WI38 (cell line): Measurements from ENCODE around the gene SMIM32.

Source experiments
- H3K4me3 ChIP-seq: 2 replicates; pipeline ENCODE4 v1.5.1; 2011; ENCODE audit warnings: low read depth, mild to moderate bottlenecking, control low read depth, low read length
- TF ChIP-seq, protein P1 (sequence below): IDR thresholded peaks from 2 replicates; pipeline ENCODE4 v1.5.1; 2012; ENCODE audit warnings: low read depth, mild to moderate bottlenecking, control low read depth, low read length

Gene SMIM32

DNA sequence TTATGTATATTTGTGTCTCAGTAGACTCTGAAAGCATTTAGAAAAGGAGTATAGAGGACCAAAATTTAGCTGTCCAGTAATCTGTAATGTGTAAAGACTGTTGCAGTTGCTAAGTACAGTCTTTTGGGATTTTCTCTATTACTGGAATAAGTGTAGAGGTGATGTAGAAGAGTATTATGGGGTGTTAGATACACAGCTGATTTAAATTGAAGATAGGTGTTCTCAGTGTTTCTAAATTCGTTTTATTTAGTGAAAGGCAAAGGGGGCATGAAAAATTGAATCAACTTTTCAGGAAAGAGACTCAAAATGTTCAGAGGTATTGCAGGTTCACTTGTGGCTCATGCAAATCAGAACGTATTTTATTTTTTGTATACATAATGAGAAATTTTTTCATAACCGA lies 46.8 kb downstream of the SMIM32 start:
- H3K4me3 ChIP-seq: no peak overlapping the region
- TF ChIP-seq, protein P1, sequence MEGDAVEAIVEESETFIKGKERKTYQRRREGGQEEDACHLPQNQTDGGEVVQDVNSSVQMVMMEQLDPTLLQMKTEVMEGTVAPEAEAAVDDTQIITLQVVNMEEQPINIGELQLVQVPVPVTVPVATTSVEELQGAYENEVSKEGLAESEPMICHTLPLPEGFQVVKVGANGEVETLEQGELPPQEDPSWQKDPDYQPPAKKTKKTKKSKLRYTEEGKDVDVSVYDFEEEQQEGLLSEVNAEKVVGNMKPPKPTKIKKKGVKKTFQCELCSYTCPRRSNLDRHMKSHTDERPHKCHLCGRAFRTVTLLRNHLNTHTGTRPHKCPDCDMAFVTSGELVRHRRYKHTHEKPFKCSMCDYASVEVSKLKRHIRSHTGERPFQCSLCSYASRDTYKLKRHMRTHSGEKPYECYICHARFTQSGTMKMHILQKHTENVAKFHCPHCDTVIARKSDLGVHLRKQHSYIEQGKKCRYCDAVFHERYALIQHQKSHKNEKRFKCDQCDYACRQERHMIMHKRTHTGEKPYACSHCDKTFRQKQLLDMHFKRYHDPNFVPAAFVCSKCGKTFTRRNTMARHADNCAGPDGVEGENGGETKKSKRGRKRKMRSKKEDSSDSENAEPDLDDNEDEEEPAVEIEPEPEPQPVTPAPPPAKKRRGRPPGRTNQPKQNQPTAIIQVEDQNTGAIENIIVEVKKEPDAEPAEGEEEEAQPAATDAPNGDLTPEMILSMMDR: no peak

DNA sequence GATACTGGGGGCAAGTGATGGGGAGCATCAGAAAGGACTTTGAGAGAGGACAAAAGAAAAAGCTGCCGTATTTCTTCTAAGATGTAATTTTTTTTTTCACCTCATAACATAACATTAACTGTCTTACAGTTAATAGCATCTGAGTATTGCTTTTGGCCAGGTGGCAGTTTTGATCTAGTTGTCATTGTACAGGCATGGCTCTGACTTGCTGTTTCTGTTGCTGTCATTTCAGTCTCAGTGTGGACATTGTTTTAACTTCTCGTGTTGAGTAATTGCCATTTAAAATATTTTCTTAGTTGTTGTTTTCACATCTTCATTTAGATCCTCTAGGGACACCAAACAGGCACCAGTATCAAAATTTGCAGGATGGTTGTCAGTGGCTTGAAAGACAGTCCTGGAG lies 47.9 kb downstream of the SMIM32 start:
- H3K4me3 ChIP-seq: no peak overlapping the region
- TF ChIP-seq, protein P1: no peak

DNA sequence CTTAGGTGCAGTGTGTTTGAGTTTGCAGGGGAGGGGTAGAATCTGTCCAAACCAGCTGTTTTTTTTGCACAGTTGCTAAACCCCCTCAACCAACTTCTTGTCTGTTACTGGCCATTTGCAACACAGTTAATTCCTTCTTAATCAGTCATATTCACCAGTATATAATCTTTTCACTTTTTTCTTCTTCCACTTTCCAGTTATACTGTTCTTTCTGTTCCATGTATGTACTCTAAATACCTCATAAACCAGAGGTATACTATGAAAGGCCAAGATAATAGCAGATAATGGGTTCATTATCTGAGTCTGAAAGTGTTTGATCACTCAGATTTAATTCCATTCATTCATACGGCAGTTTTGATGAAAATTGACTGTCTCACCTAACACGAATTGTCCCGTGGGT lies 49.2 kb downstream of the SMIM32 start:
- H3K4me3 ChIP-seq: no peak overlapping the region
- TF ChIP-seq, protein P1: no peak

DNA sequence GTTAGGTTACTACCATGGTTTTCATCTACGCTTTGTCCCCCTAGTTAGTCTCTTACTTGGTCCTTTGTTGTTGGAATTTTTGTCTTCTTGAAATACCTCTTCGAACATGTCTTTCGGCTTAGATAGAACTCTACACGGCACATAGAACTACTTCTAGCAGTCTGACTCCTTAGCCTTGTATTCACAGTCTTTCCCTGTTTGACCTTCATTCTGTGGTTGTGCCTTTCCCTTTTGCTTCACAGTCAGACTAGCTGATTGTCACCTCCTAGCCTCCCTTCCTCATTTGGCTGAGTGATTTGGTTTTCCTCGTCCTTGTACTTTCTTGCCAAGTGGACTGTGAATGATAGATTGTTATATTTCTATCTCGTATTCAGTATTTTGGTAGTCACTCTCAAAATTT lies 49.6 kb downstream of the SMIM32 start:
- no peak overlapping the region for H3K4me3 ChIP-seq
- TF ChIP-seq, protein P1: no peak

DNA sequence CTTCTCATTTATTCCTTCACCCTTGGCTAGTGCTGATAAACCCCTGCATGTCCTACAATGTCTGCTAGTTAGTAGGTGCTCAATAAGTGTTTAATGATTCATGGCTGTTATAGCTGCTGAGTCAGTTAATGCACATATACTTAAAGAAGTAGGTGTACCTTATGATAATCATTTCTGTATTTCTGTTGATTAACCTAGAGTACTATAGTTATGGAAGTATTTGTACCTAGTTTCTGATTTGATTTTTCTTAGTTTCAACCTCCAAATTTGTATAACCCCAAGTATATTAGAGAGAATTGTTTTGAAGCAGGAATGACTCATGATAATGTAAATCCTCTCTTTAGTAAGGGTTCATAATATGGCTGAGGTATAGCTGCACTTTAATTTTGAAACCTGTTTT lies 51.4 kb downstream of the SMIM32 start:
- TF ChIP-seq, protein P1: no peak
- no peak overlapping the region for H3K4me3 ChIP-seq
